Activated T-cell treated with anti-CD3 and anti-CD28 coated beads, Interleukin-2, amount 50 U/mL, for 24 hours (primary cell): ENCODE results near the gene CIZ1.

Experiments used
- DNase-seq: peaks from one replicate; pipeline ENCODE4 v3.0.0-alpha.2; 2020
- H3K27ac Mint-ChIP-seq: 2 replicates; pipeline ENCODE4 v1.8.0; 2020; ENCODE audit warnings: mild to moderate bottlenecking, mixed read lengths
- H3K27me3 Mint-ChIP-seq: 2 replicates; pipeline ENCODE4 v1.8.0; 2020; ENCODE audit warnings: mixed read lengths
- H3K36me3 Mint-ChIP-seq: 2 replicates; pipeline ENCODE4 v1.8.0; 2020; ENCODE audit warnings: low read depth, mixed read lengths
- H3K4me1 Mint-ChIP-seq: 2 replicates; pipeline ENCODE4 v1.8.0; 2020; ENCODE audit warnings: low read depth, mixed read lengths
- H3K4me3 Mint-ChIP-seq: 2 replicates; pipeline ENCODE4 v1.8.0; 2020; ENCODE audit warnings: mild to moderate bottlenecking, moderate library complexity, mixed read lengths
- H3K9me3 Mint-ChIP-seq: 2 replicates; pipeline ENCODE4 v1.8.0; 2020; ENCODE audit warnings: mixed read lengths

CIZ1 gene

DNA sequence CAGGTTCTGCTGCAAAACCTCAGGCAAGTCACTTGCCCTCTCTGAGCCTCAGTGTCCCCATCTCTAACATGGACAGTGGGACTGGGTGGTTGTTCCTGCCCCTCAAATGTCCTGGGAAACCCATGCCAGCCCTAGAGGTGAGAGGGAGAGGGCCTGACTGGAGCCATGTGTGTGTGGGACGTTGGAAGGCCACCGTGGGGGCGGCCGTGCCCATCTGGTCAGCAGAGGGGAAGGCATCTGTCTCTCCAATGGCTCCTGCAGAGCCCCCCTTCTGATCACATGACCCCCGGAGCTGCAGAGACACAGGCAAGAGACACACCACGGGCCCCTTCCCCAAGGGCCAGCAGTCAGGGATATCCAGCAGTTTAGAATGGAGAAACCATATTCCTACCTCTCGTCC is 13.5 kb upstream of the CIZ1 start:
- Mint-ChIP-seq H3K27me3 (peaks cover 13% of the 10 kb centered on the region), H3K4me1 (peaks cover 19% of the 10 kb centered on the region), H3K36me3 (no peaks in the 10 kb centered on the region), H3K9me3 (no peaks in the 10 kb centered on the region), H3K27ac (no peak overlapping the region), H3K4me3 (no peak overlapping the region)
- no peak for DNase-seq

DNA sequence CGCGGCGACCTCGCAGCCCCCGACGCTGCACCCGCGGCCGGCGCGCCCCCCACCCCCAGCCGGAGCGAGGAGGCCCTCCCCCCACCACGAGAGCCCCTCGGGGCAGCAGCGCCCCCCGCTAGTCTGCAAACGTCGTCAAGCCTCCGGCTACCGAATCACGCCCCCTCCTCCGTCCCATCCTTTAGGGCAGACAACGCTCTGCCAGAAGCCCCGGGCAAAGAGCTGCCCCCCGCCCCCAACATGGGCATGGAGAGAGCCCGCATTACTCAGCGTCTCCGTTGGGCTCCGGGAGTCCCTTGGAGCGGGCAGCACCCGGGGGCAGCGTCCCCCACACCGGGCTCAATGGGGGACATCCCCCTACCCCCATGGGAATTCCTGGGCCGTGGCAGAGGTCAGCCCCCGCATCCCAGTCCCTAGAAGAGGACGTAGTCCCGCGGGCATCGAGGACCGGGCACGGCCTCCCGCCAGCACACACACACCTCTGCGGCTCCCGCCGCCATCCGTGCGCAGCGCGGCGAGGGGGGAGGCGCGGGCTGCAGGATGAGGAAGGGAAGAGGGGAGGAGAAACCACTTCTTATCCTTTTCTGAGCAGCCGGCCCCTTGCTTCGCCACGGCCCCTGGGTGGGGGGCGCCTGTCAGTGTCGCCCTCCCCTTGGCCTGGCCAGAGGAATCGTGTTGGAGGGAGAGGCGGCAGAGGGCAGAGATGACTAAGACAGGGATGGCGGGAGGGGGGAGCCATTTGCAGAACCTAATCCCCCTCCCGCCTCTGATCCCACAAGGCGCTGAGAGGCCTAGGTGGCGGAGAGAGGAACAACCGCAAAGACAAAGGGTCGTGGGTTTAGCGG is 12.6 kb upstream of the CIZ1 start:
- Mint-ChIP-seq H3K9me3 (no peaks in the 10 kb centered on the region), H3K4me1 (peaks cover 19% of the 10 kb centered on the region), H3K36me3 (no peaks in the 10 kb centered on the region), H3K27me3 (peaks cover 13% of the 10 kb centered on the region), H3K4me3 (peak overlapping the region; percentile 64), H3K27ac (no peak overlapping the region)
- DNase-seq, result peak; percentile 48

DNA sequence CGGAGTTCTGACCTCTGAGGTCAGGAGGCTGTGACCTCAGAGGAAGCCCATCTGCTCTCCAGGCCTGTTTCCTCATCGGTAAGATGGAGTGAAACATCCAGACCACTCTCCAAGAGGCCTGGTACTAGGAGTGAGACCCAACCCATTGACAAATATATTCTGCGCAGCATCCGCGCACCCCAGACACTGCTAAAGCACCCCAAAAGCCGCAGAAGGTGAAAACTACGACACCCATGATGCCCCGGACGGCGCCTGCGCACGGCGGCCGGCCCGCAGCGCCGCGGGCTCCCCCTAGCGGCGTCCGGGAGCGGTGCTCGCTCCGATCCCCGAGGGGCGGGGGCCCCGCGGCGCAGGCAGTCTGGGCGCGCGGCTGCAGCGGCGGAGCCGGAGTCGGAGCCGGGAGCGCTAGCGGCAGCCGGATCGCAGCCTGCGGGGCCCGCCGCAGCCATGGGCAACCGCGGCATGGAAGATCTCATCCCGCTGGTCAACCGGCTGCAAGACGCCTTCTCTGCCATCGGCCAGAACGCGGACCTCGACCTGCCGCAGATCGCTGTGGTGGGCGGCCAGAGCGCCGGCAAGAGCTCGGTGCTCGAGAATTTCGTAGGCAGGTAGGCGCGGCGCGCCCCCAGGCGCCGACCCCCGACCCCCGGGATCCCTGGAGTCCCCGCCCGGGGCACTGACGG is 11.8 kb upstream of the CIZ1 start, which contains the start of gene DNM1:
Gene DNM1 (plus strand): TSS at position 356 of the 683 bp plus-strand sequence. CDS start 92 bp downstream, at position 448.
- H3K4me1 Mint-ChIP-seq, result peaks cover 20% of the 10 kb centered on the region
- peak within 1 kb of the TSS; percentile 64 for H3K4me3 Mint-ChIP-seq
- H3K9me3 Mint-ChIP-seq, result no peaks in the 10 kb centered on the region
- H3K27ac Mint-ChIP-seq, result peak within 1 kb of the TSS; percentile 87
- H3K27me3 Mint-ChIP-seq, result peaks cover 13% of the 10 kb centered on the region
- no peaks in the 10 kb centered on the region for H3K36me3 Mint-ChIP-seq
- peak; percentile 84 for DNase-seq

DNA sequence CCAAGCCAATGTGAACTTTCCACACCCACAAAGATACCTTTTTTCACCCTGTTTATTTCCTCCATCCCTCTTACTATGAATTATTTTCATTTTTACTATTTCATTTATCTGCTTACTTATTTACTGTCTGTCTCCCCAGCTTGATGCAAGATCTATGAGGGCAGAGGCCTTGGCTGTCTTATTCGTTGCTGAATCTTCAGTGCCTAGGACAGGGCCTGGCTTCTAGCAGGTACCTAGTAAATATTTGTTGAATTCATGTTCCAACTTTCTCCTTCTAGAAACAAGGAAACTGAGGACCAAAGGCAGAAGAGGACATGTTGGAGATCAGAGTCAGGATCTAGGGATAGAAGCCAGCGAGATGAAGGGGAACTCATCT is 11.3 kb upstream of the CIZ1 start:
- Mint-ChIP-seq H3K4me3 (peak overlapping the region; percentile 53), H3K9me3 (no peaks in the 10 kb centered on the region), H3K27me3 (peaks cover 13% of the 10 kb centered on the region), H3K36me3 (no peaks in the 10 kb centered on the region), H3K4me1 (peaks cover 20% of the 10 kb centered on the region), H3K27ac (peak overlapping the region; percentile 87)
- no peak for DNase-seq

DNA sequence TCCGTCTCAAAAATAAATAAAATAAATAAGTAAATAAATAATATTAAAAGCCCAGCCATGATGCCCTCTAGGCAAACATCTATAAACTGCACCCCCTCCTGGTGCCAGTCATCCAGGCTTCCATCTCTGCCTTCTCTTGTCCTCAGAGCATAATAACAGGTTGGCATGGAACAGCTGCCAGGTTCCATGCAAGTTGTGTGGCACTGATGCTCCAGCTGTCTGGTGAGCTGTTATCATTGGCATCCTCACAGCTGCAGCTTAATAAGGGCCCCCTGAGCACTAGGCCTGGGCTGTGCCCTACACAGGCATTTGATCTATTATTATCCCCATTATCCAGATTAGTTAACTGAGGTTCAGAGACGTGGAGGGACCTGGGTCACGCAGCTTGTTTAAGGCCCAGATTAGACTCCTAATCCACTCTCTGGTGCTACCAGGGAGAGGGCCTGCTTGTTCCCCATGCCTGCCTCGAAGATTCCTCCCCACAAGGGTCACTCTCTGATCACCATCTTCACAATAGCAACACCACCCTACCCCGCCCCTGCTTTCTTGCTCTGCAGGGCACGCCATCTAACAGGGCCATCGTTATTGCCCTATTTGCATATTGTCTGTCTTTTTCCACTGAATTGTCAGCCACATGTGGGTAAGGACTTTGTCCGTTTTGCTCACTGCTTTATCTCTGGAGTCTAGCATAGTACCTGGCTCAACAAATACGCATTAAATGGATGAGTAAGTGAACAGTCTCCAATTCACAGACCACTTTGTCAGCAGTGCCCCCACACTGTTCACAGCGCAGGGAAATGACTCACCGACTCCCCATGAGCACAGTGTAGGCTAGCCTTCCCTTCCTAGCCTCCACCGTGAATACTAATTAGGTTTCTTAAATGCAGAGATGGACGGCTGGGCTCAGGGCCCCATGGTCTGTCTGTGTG is 10.3 kb upstream of the CIZ1 start:
- DNase-seq, result no peak
- H3K9me3 Mint-ChIP-seq, result no peaks in the 10 kb centered on the region
- H3K4me3 Mint-ChIP-seq, result no peak overlapping the region
- H3K4me1 Mint-ChIP-seq, result peaks cover 20% of the 10 kb centered on the region
- no peak overlapping the region for H3K27ac Mint-ChIP-seq
- peaks cover 13% of the 10 kb centered on the region for H3K27me3 Mint-ChIP-seq
- H3K36me3 Mint-ChIP-seq, result no peaks in the 10 kb centered on the region

DNA sequence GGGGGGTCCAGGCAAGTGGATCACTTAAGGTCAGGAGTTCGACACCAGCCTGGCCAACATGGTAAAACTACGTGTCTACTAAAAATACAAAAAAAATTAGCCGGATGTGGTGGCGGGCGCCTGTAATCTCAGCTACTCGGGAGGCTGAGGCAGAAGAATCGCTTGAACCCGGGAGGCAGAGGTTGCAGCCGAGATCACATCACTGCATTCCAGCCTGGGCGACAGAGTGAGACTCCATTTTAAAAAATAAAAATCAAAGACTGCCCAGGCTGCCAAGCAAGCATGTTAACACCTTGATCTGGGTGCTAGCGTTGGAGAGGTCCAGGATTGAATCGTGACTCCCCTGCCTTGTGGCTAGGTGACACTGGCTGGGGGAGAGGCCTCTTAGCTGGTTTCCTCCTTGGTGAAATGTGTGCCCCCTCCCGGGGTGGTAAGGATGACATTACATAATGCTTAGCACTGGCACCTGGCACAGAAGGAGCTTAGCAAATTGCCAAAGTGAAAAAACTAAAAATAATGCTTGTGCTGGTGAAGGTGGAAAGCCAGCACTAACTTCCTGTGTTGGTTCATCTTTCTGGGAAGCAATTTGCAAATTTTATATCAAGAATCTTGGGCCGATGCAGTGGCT is 2.2 kb upstream of the CIZ1 start:
- Mint-ChIP-seq H3K9me3 (no peaks in the 10 kb centered on the region), H3K27ac (no peak overlapping the region), H3K27me3 (no peaks in the 10 kb centered on the region), H3K36me3 (peaks cover 20% of the 10 kb centered on the region), H3K4me3 (no peak overlapping the region), H3K4me1 (peaks cover 32% of the 10 kb centered on the region)
- no peak for DNase-seq

DNA sequence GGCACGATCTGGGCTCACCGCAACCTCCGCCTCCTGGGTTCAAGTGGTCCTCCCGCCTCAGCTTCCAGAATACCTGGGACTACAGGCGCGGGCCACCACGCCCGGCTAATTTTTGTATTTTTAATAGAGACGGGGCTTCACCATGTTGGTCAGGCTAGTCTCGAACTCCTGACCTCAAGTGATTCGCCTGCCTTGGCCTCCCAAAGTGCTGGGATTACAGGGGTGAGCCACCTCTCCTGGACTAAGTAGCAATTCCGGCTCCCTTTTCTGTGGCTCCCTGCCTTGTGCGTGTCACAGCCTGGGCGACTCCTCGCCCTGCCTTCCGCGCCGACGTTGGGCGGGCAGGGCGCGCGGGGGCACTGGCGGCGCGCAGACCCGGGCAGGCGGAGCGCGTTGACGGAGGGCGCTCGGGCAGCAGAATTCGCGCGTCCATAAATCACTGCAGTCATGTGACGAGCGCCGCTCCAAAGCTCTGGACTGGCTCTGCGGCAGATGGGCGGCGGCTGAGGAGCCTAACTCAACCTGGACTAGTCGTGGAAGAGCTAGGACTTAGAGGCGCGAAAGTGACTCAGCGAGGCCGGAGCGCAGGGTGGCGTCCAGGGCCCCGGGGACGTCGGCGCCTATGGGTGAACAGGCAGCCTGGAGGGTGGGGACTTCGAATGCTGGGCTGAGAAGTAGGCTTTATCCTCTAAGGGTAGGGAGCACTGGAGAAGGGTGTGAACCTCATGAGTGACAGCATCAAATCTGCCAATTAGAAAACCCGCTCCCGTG is 1.4 kb upstream of the CIZ1 start:
- H3K36me3 Mint-ChIP-seq, result peaks cover 28% of the 10 kb centered on the region
- no peak overlapping the region for H3K27ac Mint-ChIP-seq
- no peaks in the 10 kb centered on the region for H3K9me3 Mint-ChIP-seq
- DNase-seq, result no peak
- H3K27me3 Mint-ChIP-seq, result no peaks in the 10 kb centered on the region
- H3K4me1 Mint-ChIP-seq, result peaks cover 36% of the 10 kb centered on the region
- no peak overlapping the region for H3K4me3 Mint-ChIP-seq

DNA sequence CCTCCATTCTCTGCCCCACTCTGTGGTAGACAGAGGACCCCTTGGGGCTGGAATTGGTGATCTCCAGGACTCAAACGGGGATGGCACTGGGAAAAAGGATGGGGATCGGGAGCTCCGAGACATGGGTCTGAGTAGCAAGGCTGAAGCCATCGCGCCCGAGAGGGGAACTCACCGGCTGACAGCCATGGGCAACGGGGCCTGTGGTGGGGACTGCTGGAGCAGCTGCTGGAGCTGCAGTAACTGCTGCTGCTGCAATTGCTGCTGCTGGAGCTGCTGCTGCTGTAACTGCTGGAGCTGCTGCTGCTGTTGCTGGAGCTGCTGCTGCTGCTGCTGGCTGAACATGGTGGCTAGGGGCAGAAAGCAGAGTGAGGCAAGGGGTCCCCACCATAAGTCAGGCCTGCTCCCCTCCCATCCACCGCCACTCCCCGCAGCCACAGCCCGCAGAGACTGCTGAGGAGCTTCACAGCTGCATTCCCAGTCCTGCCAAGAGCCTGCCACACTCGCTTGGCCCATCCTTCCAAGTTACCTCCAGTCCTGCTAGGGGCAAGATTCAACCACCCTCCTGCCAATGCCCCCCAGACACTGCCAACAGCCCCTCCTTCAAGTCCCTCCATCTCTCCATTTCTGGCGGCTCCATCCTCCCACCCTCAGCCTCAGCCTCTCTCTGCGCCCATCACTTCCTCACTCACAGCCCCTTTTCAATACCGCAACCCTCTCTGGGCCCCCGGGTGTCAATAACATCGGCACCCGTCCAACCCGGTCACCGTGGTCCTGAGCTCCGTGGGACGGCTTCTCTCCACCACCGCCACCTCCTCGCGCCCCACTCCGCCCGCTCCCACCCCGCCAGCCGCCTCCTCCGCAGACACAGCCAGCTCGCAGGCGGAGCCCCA is 611 bp downstream of the CIZ1 start:
- Mint-ChIP-seq H3K9me3 (no peaks in the 10 kb centered on the region), H3K4me3 (peak overlapping the region; percentile 99), H3K36me3 (peaks cover 44% of the 10 kb centered on the region), H3K27ac (peak overlapping the region; percentile 94), H3K4me1 (peaks cover 38% of the 10 kb centered on the region), H3K27me3 (no peaks in the 10 kb centered on the region)
- DNase-seq, result no peak

DNA sequence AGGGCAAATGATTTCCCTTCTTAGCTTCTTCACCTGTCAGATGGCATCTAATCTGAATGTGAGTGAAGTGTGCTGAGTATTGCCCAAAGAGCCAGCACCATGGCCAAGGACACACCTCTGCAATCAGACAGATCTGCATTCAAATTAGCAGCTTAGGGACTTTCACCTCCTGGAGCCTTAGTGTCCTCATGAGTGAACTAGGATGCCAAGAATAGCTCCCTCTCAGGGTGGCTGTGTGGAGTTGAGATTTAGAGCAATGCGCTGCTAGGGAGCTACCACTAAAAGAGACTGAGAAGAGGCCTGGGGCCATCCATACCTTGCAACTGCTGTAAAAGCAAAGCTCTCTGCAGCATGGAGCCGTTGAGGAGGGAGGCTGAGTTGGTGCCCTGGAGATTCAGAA is 1.4 kb downstream of the CIZ1 start:
- peaks cover 51% of the 10 kb centered on the region for H3K36me3 Mint-ChIP-seq
- H3K4me1 Mint-ChIP-seq, result peaks cover 38% of the 10 kb centered on the region
- H3K27ac Mint-ChIP-seq, result peak overlapping the region; percentile 47

DNA sequence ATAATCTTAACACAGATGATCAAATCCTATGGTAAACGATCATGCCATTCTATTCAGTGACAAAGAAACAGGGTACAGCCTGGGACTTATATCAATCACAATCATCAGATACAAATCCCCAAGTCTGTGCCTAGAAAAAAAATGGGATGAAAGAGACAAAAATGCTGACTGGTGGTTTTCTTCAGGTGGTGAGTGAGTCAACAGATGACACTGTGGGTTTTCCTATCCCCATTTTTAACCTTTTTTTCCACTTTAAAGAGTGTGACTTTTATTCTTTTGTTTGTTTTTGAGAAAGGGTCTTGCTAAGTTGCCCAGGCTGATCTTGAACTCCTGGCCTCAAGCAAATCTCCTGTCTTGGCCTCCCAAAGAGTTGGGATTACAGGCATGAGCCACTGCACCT is 3.2 kb downstream of the CIZ1 start:
- Mint-ChIP-seq H3K27me3 (no peaks in the 10 kb centered on the region), H3K4me3 (no peak overlapping the region), H3K27ac (peak overlapping the region; percentile 74)

More for the DNA sequence above, 1.4 kb downstream of the CIZ1 start:
- Mint-ChIP-seq H3K4me3 (peak overlapping the region; percentile 99), H3K9me3 (no peaks in the 10 kb centered on the region), H3K27me3 (no peaks in the 10 kb centered on the region)
- no peak for DNase-seq

DNA sequence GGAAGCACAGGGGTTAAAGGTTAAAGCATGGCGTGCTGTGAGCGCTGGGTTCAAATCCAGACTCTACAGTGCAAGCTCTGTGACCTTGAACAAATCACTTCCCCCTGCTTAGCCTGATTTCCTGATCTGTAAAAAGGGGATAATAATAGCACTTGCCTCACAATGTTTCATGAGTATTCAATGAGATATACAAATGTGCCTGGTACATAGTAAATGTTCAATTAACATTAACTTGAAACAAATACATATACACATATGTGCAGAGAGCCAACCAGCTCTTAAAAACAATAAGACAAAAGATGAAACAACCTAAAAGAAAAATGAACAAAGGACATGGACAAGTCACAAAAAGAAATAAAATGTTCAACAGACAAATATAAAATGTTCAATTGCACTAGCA is 4.0 kb downstream of the CIZ1 start:
- no peak for DNase-seq
- H3K4me1 Mint-ChIP-seq, result peaks cover 37% of the 10 kb centered on the region
- H3K4me3 Mint-ChIP-seq, result no peak overlapping the region
- no peaks in the 10 kb centered on the region for H3K27me3 Mint-ChIP-seq
- H3K27ac Mint-ChIP-seq, result peak overlapping the region; percentile 28
- peaks cover 73% of the 10 kb centered on the region for H3K36me3 Mint-ChIP-seq
- H3K9me3 Mint-ChIP-seq, result no peaks in the 10 kb centered on the region

More for the DNA sequence above, 3.2 kb downstream of the CIZ1 start:
- Mint-ChIP-seq H3K4me1 (peaks cover 41% of the 10 kb centered on the region), H3K9me3 (no peaks in the 10 kb centered on the region), H3K36me3 (peaks cover 64% of the 10 kb centered on the region)
- DNase-seq, result no peak

DNA sequence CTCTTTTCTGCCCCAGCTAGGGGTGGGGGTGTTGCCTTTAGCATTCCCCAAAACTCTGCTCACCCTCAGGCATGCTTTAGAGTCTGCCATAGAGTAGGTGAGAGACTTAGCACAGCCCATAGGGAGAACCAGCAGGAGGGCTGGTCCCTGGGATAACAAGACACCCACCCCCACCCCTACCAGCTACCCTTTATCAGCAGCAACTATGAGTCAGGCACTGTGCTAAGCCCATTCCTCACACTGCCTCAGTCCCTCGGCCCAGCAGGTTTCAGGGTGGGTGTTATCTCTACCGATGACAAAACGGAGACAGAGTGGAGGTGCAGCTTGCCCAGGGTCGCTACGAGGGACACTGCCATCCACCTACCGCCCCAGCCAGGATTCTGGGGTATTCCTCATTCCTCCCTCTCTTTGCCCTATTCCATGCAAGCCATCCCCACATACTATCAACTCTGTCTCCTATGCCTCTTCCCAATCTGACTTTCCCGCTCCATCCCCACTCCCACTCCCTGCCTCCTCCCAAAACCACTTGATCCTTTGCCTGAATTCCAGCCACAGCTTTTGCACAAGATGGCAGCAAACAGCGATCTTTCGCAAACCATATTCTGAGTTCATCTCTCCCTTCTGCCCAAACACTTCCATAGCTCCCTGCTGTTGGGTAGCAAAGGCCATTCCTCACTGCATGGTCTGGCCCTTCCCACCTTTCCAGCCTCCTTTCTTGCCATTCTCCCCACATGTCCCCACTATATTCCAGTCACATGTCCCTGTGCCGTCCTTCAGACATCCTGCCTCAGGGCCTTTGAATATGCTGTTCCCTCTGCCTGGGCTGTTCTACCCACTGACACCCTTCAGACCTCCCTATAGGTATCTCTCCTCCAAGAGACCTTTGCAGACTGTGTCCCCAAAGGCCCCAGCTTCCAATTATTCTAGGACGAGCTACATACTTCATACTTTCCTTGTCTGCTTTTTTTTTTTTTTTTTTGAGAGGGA is 5.1 kb downstream of the CIZ1 start:
- Mint-ChIP-seq H3K9me3 (no peaks in the 10 kb centered on the region), H3K36me3 (peaks cover 80% of the 10 kb centered on the region), H3K27me3 (no peaks in the 10 kb centered on the region), H3K4me3 (no peak overlapping the region), H3K27ac (peak overlapping the region; percentile 15), H3K4me1 (peaks cover 33% of the 10 kb centered on the region)
- no peak for DNase-seq
